Measurements from ENCODE around the gene AHCYL2.
"Not testable (repeated sequence)": the region's sequence is repeated elsewhere in the genome, so short reads cannot be mapped to it uniquely, and the experiment has no call there.

The AHCYL2 gene

GRCh38 chr7:129205987-129206785, 18.6 kb upstream of the AHCYL2 start:
- DNase-seq (ENCODE audit: low read depth, low spot score) = no peak
- no peak overlapping the region for H3K27ac ChIP-seq

GRCh38 chr7:129208667-129209066, 16.2 kb upstream of the AHCYL2 start:
- H3K27ac ChIP-seq = no peak overlapping the region
- no peak for DNase-seq (ENCODE audit: low read depth, low spot score)

GRCh38 chr7:129209067-129209926, 15.5 kb upstream of the AHCYL2 start:
- no peak overlapping the region for H3K27ac ChIP-seq
- no peak for DNase-seq (ENCODE audit: low read depth, low spot score)

- no peak for DNase-seq (ENCODE audit: low read depth, low spot score)
- no peak overlapping the region for H3K27ac ChIP-seq
Observed at GRCh38 chr7:129210256-129210988, 14.4 kb upstream of the AHCYL2 start.

- no peak for DNase-seq (ENCODE audit: low read depth, low spot score)
- no peak overlapping the region for H3K27ac ChIP-seq
Observed at GRCh38 chr7:129210989-129211312, 13.9 kb upstream of the AHCYL2 start.

GRCh38 chr7:129212126-129212525, 12.7 kb upstream of the AHCYL2 start:
- H3K27ac ChIP-seq = no peak overlapping the region
- DNase-seq (ENCODE audit: low read depth, low spot score) = no peak

- DNase-seq (ENCODE audit: low read depth, low spot score) = no peak
- H3K27ac ChIP-seq = no peak overlapping the region
Observed at GRCh38 chr7:129212596-129212995, 12.2 kb upstream of the AHCYL2 start.

GRCh38 chr7:129213828-129214227, 11.0 kb upstream of the AHCYL2 start:
- H3K27ac ChIP-seq = no peak overlapping the region
- no peak for DNase-seq (ENCODE audit: low read depth, low spot score)

GRCh38 chr7:129215691-129216090, 9.1 kb upstream of the AHCYL2 start:
- DNase-seq (ENCODE audit: low read depth, low spot score); H3K27ac ChIP-seq: not testable (repeated sequence)

GRCh38 chr7:129216101-129216715, 8.6 kb upstream of the AHCYL2 start:
- not testable (repeated sequence) for H3K27ac ChIP-seq; DNase-seq (ENCODE audit: low read depth, low spot score)

GRCh38 chr7:129216821-129217416, 7.9 kb upstream of the AHCYL2 start:
- H3K27ac ChIP-seq; DNase-seq (ENCODE audit: low read depth, low spot score): not testable (repeated sequence)

- H3K27ac ChIP-seq = no peak overlapping the region
- peak; percentile 26 for DNase-seq (ENCODE audit: low read depth, low spot score)
Observed at GRCh38 chr7:129218514-129219062, 6.2 kb upstream of the AHCYL2 start.

- H3K27ac ChIP-seq; DNase-seq (ENCODE audit: low read depth, low spot score): not testable (repeated sequence)
Observed at GRCh38 chr7:129219166-129219565, 5.7 kb upstream of the AHCYL2 start.

GRCh38 chr7:129222064-129222463, 2.8 kb upstream of the AHCYL2 start:
- H3K27ac ChIP-seq = no peak overlapping the region
- no peak for DNase-seq (ENCODE audit: low read depth, low spot score)

- peak overlapping the region; percentile 87 for H3K27ac ChIP-seq
- no peak for DNase-seq (ENCODE audit: low read depth, low spot score)
Observed at GRCh38 chr7:129225206-129225930, 538 bp downstream of the AHCYL2 start.

- peak overlapping the region; percentile 87 for H3K27ac ChIP-seq
- no peak for DNase-seq (ENCODE audit: low read depth, low spot score)
Observed at GRCh38 chr7:129225931-129226572, 1.2 kb downstream of the AHCYL2 start.

- DNase-seq (ENCODE audit: low read depth, low spot score) = no peak
- H3K27ac ChIP-seq = no peak overlapping the region
Observed at GRCh38 chr7:129227646-129228578, 3.1 kb downstream of the AHCYL2 start.
